ENCODE data around the gene SPOP.

- no peak for TF ChIP-seq CTCF (IDR thresholded peaks at IDR 0.05; ENCODE audit: insufficient read depth, low read depth, low read length)
- no peak for TF ChIP-seq EZH2 (IDR thresholded peaks at IDR 0.05; ENCODE audit: insufficient read depth, low read length)
Observed at GRCh38 chr17:49638818-49639217, 39.1 kb downstream of the SPOP start.
